Astrocyte of the spinal cord (primary cell): ENCODE data around the gene ARHGEF7.

ENCODE experiments used
- DNase-seq: peaks from one replicate; pipeline ENCODE4 v3.0.0; 2011; ENCODE audit warnings: low read depth, low spot score
- H3K4me3 ChIP-seq: 2 replicates; pipeline ENCODE4 v1.5.1; 2011; ENCODE audit warnings: low read depth, mild to moderate bottlenecking, low read length, moderate library complexity
- in situ Hi-C: cut with HindIII; loops from 2 replicates; pipeline ENCODE4 v1.10.0; 2017; ENCODE audit warnings: low sequenced_read_pairs
- TF ChIP-seq, protein P1 (sequence below): IDR thresholded peaks from 2 replicates; pipeline ENCODE4 v1.5.1; 2012; ENCODE audit warnings: low read depth, mild to moderate bottlenecking, low read length, inconsistent platforms

The ARHGEF7 gene

DNA sequence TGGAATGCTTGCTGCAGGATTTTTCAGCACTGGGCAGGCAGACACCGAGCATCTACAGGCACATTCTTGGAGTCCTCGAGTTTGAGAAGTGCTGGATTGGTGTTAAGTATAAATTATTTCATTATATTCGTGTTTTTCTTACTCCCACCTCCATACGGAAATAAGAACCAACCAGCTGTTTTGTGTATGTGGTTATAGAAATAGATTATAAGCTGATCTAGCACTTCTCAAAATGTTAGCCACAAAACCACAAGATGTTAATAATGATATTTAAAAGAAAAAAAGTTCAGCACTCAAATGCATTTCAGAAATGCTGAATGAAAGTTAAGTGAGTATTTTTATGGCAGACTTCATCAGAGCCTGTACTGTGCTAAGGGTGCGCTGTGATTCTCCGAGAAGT lies 181.3 kb downstream of the ARHGEF7 start:
- DNase-seq, result no peak
- no peak overlapping the region for H3K4me3 ChIP-seq
- TF ChIP-seq, protein P1, sequence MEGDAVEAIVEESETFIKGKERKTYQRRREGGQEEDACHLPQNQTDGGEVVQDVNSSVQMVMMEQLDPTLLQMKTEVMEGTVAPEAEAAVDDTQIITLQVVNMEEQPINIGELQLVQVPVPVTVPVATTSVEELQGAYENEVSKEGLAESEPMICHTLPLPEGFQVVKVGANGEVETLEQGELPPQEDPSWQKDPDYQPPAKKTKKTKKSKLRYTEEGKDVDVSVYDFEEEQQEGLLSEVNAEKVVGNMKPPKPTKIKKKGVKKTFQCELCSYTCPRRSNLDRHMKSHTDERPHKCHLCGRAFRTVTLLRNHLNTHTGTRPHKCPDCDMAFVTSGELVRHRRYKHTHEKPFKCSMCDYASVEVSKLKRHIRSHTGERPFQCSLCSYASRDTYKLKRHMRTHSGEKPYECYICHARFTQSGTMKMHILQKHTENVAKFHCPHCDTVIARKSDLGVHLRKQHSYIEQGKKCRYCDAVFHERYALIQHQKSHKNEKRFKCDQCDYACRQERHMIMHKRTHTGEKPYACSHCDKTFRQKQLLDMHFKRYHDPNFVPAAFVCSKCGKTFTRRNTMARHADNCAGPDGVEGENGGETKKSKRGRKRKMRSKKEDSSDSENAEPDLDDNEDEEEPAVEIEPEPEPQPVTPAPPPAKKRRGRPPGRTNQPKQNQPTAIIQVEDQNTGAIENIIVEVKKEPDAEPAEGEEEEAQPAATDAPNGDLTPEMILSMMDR, result no peak
- in situ Hi-C loops, result no loop called here

DNA sequence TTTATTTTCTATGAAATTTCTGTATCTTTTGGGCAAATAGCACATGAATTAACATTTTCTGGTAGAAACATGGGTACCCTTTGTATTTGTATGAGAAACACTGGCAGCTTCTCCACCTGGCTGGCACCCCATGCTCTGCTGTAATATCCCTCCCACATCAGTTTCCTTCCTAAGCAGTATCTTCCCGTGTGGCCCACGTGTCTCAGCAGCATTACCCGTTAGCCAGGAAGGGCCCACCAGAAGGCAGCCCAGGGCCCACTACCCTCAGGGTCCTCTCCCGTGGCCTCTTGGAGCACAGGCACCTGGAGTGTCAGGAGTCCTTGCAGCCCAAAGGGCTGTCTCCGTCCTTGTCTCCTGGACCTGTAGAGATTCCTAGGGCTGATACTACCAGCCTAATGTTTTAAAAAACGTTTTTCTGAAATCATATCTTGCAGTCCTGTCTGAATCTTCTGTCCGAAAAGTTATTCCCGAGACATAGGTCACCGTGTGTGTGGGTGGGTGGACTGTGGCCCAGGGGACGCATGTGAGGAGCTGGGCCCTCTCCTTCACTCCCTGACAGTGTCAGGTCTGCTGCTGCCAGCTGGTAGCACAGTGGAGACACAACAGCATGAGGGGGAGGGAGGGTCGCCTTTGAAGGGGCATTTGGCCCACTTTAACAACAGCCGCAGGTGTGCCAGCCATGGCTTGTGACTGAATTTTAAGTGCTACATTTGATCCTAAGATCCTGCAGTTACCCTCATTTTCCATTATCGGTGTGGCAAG lies 183.3 kb downstream of the ARHGEF7 start:
- no peak for DNase-seq
- TF ChIP-seq, protein P1, result no peak
- in situ Hi-C loops, result no loop called here
- H3K4me3 ChIP-seq, result no peak overlapping the region

DNA sequence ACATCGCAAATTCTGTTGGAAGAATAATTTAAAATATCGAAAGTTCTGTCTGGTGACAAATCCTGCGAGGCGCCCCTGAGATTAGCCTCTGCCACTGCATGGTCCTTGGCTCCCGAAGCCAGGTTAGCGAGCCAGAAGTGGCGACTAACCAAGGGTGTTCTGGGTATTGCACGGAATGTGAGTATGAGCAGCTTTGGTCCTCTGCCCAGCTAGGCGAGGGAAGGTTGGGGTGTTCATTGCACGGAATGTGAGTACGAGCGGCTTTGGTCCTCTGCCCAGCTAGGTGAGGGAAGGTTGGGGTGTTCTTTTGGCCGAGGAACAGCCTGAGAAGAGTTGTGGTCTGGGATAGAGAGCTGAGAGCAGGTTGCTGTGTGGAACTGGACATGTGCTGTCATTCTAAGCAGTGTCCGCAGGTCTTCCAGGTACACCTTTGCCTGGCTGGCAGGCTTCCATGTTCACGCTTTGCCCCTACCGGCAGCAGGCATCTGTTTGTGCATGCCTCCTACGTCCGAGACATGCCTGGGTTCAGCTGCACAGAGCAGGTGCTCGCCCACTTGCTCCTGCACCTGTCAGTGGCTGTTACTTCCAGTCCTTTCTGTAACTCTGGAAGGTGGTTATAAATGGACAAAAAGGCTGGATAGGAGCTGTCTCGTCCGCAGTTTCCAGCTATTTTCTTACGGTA lies 187.1 kb downstream of the ARHGEF7 start:
- TF ChIP-seq, protein P1, result no peak
- in situ Hi-C loops, result no loop called here

GRCh38 chr13:111303559-111303958 lies 188.4 kb downstream of the ARHGEF7 start:
- no peak for DNase-seq
- no peak overlapping the region for H3K4me3 ChIP-seq
- in situ Hi-C loops, result no loop called here
- TF ChIP-seq, protein P1, result no peak

More for the DNA sequence above, 187.1 kb downstream of the ARHGEF7 start:
- no peak for DNase-seq
- H3K4me3 ChIP-seq, result no peak overlapping the region

- no peak for DNase-seq
- in situ Hi-C loops, result no loop called here
- TF ChIP-seq, protein P1, result no peak
- H3K4me3 ChIP-seq, result no peak overlapping the region
Measured at GRCh38 chr13:111304041-111304544, 189.0 kb downstream of the ARHGEF7 start.

DNA sequence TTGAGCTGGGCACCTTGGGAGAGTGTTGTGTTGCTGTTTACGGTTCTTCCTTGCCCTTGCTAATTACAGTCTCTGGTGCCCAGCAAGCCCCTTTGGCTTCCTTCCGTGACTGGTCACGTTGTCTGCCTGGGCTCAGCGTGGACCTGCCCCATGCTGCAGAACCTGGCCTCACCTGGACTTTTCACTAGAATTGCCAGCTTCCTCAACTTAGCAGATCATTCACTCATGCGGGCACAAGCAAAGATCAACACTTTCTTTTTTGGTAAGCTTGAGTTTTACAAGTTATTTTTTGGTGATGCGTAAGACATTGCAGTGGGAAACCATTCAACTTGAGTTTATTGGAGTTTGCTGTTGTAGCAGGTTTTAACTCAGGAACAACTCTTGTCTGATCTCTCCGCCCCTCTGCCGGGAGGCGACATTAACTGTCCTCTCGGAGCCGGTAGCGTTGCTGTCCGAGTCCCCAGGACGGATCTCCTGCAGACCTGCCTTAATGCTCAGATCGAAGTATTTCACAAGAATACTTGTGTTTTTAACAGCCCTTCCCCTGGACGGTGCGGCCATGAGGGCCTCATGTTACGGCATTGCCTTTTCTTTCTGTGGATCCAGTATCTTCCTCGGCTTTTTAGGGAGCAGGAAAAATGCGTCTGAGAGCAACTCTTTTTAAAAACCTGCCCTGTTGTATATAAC lies 189.6 kb downstream of the ARHGEF7 start:
- no peak overlapping the region for H3K4me3 ChIP-seq
- TF ChIP-seq, protein P1, result no peak
- in situ Hi-C loops, result no loop called here

More for the DNA sequence above, 189.6 kb downstream of the ARHGEF7 start:
- DNase-seq, result no peak
